K562 (cell line): Measurements from ENCODE around the gene ATRIP. TPM values are rescaled to one million over a fixed set of nuclear protein-coding genes. Genes with fewer than 3 reads are reported as not detected.

Experiments
- ATF3 ChIP-seq, 2 experiments: fragments of 450-650 bp in 1 of 2; sonication (generic) in 1 of 2; formaldehyde crosslinking in 1 of 2; IDR thresholded peaks in 1 of 2; conservative IDR thresholded peaks in 1 of 2; 2 replicates each; pipeline versions ENCODE4 v1.6.1 to v1.8.1; 2016 to 2023; ENCODE audit warnings: mild to moderate bottlenecking in 2 of 2, moderate library complexity in 2 of 2, inconsistent platforms in 1 of 2, missing genetic modification reagents in 1 of 2
- BRD9 ChIP-seq: fragments of 450-650 bp; IDR thresholded peaks from 2 replicates; pipeline ENCODE4 v1.6.1; 2018; ENCODE audit warnings: low read depth; ENCODE audit not compliant: partially characterized antibody
- CCNT2 ChIP-seq: IDR thresholded peaks from 2 replicates; pipeline ENCODE4 v1.6.1; 2011; ENCODE audit warnings: borderline replicate concordance, low read depth, mild to moderate bottlenecking, moderate library complexity, mixed read lengths, low read length; ENCODE audit not compliant: insufficient read length; ENCODE audit errors: extremely low read depth
- HMG20B ChIP-seq: fragments of 250-450 bp; sonication (Bioruptor Pico); IDR thresholded peaks from 2 replicates; pipeline ENCODE4 v1.5.0; 2021; ENCODE audit warnings: mild to moderate bottlenecking
- HNRNPLL ChIP-seq: fragments of 200-400 bp; formaldehyde crosslinking; IDR thresholded peaks from 2 replicates; pipeline ENCODE4 v1.6.1; 2017; ENCODE audit warnings: low read length, low read depth, mild to moderate bottlenecking; ENCODE audit not compliant: poor library complexity, severe bottlenecking
- ID3 ChIP-seq, 2 experiments: fragments of 250-450 bp in 1 of 2; fragments of 450-650 bp in 1 of 2; sonication (Bioruptor Pico) in 1 of 2; IDR thresholded peaks; 2 replicates each; pipeline versions ENCODE4 v1.6.1 to v1.8.0; 2016 to 2021; ENCODE audit warnings: mild to moderate bottlenecking in 2 of 2, moderate library complexity in 2 of 2, missing compliant biosample characterization in 1 of 2, missing genetic modification characterization in 1 of 2
- IRF1 ChIP-seq: sonication (generic); formaldehyde crosslinking; IDR thresholded peaks from 2 replicates; pipeline ENCODE4 v1.8.0; 2022; ENCODE audit warnings: missing genetic modification reagents, mild to moderate bottlenecking, borderline replicate concordance
- MAFK ChIP-seq: IDR thresholded peaks from 2 replicates; pipeline ENCODE4 v1.6.1; 2011; ENCODE audit warnings: low read length, improper control_type of control experiment
- MAX ChIP-seq: sonication (generic); formaldehyde crosslinking; IDR thresholded peaks from 2 replicates; pipeline ENCODE4 v1.9.0; 2022; ENCODE audit warnings: mild to moderate bottlenecking, missing genetic modification reagents
- MAZ ChIP-seq, 2 experiments: fragments of 450-650 bp in 1 of 2; sonication (generic) in 1 of 2; formaldehyde crosslinking; IDR thresholded peaks in 1 of 2; conservative IDR thresholded peaks in 1 of 2; 2 replicates each; pipeline versions ENCODE4 v1.4.0 to v1.5.0; 2020; ENCODE audit warnings: mild to moderate bottlenecking in 1 of 2, missing genetic modification reagents in 1 of 2
- NR3C1 ChIP-seq: sonication (generic); formaldehyde crosslinking; IDR thresholded peaks from 2 replicates; pipeline ENCODE4 v1.8.1; 2022; ENCODE audit warnings: missing genetic modification reagents
- PKNOX1 ChIP-seq: fragments of 450-650 bp; IDR thresholded peaks from 2 replicates; pipeline ENCODE4 v1.6.1; 2016
- POLR3G ChIP-seq: IDR thresholded peaks from 2 replicates; pipeline ENCODE4 v1.6.1; 2011; ENCODE audit not compliant: insufficient read length, insufficient replicate concordance; ENCODE audit errors: extremely low read depth
- SMARCC2 ChIP-seq: fragments of 450-650 bp; IDR thresholded peaks from 2 replicates; pipeline ENCODE4 v1.6.1; 2017; ENCODE audit warnings: antibody characterized with exemption, moderate library complexity, mild to moderate bottlenecking, low read depth
- SREBF1 ChIP-seq: fragments of 150-350 bp; IDR thresholded peaks from 2 replicates; pipeline ENCODE4 v1.6.1; 2014; ENCODE audit warnings: antibody characterized with exemption, low read depth, low read length, borderline replicate concordance
- THRB ChIP-seq: fragments of 450-650 bp; formaldehyde crosslinking; conservative IDR thresholded peaks from 2 replicates; pipeline ENCODE4 v1.4.0; 2022; ENCODE audit warnings: mild to moderate bottlenecking, missing genetic modification characterization
- YY1 ChIP-seq, 3 experiments: IDR thresholded peaks; 2 replicates each; pipeline ENCODE4 v1.6.1; 2011; ENCODE audit warnings: low read length in 2 of 3, mild to moderate bottlenecking in 2 of 3, moderate library complexity in 2 of 3, borderline replicate concordance in 1 of 3, control low read depth in 1 of 3, low read depth in 1 of 3; ENCODE audit not compliant: insufficient read depth in 3 of 3, insufficient replicate concordance in 2 of 3, control insufficient read depth in 1 of 3, insufficient read length in 1 of 3; ENCODE audit errors: extremely low read depth in 1 of 3
- ZNF668 ChIP-seq: fragments of 250-450 bp; sonication (Bioruptor Pico); IDR thresholded peaks from 2 replicates; pipeline ENCODE4 v1.8.0; 2022; ENCODE audit warnings: mild to moderate bottlenecking, inconsistent platforms
- polyA plus RNA-seq, 8 experiments: library from polyadenylated mRNA; depleted of rRNA in 4 of 8; stranded (reverse) in 5 of 8; unstranded in 3 of 8; fragments of >200 nt; fragmentation: Nextera tagmentation in 2 of 8; fragmentation: Illumina TruSeq in 1 of 8; extraction: Ambion mirVana in 2 of 8; extraction: Trizol in 1 of 8; gene quantifications; 2 replicates each; pipeline versions ENCODE4 v1.2.1 to v1.2.3, GENCODE V29; 2011 to 2014; ENCODE audit warnings: inconsistent platforms in 1 of 8, missing spikeins in 1 of 8
- total RNA-seq, 7 experiments: library from RNA; depleted of rRNA in 6 of 7; stranded (reverse); fragments of >200 nt in 6 of 7; fragmentation: Illumina TruSeq in 2 of 7; extraction: Trizol in 2 of 7; gene quantifications; 2 replicates each; pipeline versions ENCODE4 v1.2.1 to v1.2.3, GENCODE V29; 2011 to 2021; ENCODE audit warnings: low replicate concordance in 1 of 7

Gene ATRIP
- total and polyA plus RNA-seq, 9 of the 15 experiments (the other 6 are each of a cell fraction or from before 2014, with no cell fraction given), result 1.7 to 15.7 (median 10.5) TPM

GRCh38 chr3:48507256-48508061 lies 60.9 kb downstream of the ATRIP start (continued):
- no peak for TF ChIP-seq SMARCC2
- no peak for TF ChIP-seq ZNF668 (CRISPR knock-in tag)
- no peak for TF ChIP-seq HMG20B
- no peak for TF ChIP-seq NR3C1 (CRISPR knock-in tag)
- no peak for TF ChIP-seq BRD9
- peak; percentile 58 for TF ChIP-seq MAX (CRISPR knock-in tag)
- TF ChIP-seq ATF3 (IDR thresholded peaks at IDR 0.05), result peak; percentile 20; the same call in 1 of the 2 replicates
- TF ChIP-seq ATF3 (CRISPR knock-in tag; conservative IDR thresholded peaks at IDR 0.05), result no peak
- TF ChIP-seq CCNT2, result no peak
- no peak for TF ChIP-seq POLR3G
- TF ChIP-seq MAZ (CRISPR knock-in tag; conservative IDR thresholded peaks at IDR 0.05 in 1 of 2, IDR thresholded peaks at IDR 0.05 in 1 of 2), result 0 out of 4 replicates have a peak, but pooled peaks of 1 of the 2 experiments have one; percentile 47
- TF ChIP-seq SREBF1, result no peak
- TF ChIP-seq PKNOX1, result no peak
- no peak for TF ChIP-seq MAFK
- TF ChIP-seq IRF1 (CRISPR knock-in tag), result no peak
- TF ChIP-seq THRB, result no peak
- TF ChIP-seq HNRNPLL, result no peak
- no peak for TF ChIP-seq YY1 (IDR thresholded peaks at IDR 0.05; ENCODE audit: borderline replicate concordance in 1 of 3, control insufficient read depth in 1 of 3, extremely low read depth in 1 of 3, insufficient read depth in 3 of 3, insufficient read length in 1 of 3, insufficient replicate concordance in 2 of 3, low read depth in 1 of 3, low read length in 2 of 3)
- no peak for TF ChIP-seq ID3 (CRISPR knock-in tag; IDR thresholded peaks at IDR 0.05)
- no peak for TF ChIP-seq ID3 (tag; IDR thresholded peaks at IDR 0.05)
